GM18861 (cell line): ENCODE data around the gene GDA.

Source experiments
- ATAC-seq: cut with Tn5 transposase; IDR thresholded peaks from one replicate; pipeline ENCODE4 v1.9.1; 2021; ENCODE audit not compliant: unreplicated experiment

Gene GDA

GRCh38 chr9:72150127-72150526, 887 bp downstream of the GDA start:
- ATAC-seq = no peak

GRCh38 chr9:72150661-72151060, 1.4 kb downstream of the GDA start:
- ATAC-seq = no peak

GRCh38 chr9:72151104-72151503, 1.9 kb downstream of the GDA start:
- no peak for ATAC-seq

GRCh38 chr9:72154468-72155285, 5.4 kb downstream of the GDA start:
- ATAC-seq = peak; percentile 92

- ATAC-seq = no peak
Measured at GRCh38 chr9:72155301-72155700, 6.1 kb downstream of the GDA start.

GRCh38 chr9:72156586-72156985, 7.3 kb downstream of the GDA start:
- ATAC-seq = no peak

GRCh38 chr9:72158680-72159079, 9.4 kb downstream of the GDA start:
- ATAC-seq = no peak

- ATAC-seq = no peak
Measured at GRCh38 chr9:72160446-72161123, 11.3 kb downstream of the GDA start.

GRCh38 chr9:72165326-72165725, 16.1 kb downstream of the GDA start:
- ATAC-seq = no peak

- ATAC-seq = no peak
Measured at GRCh38 chr9:72165821-72166547, 16.7 kb downstream of the GDA start.

GRCh38 chr9:72168075-72168474, 18.8 kb downstream of the GDA start:
- ATAC-seq = no peak

- no peak for ATAC-seq
Measured at GRCh38 chr9:72169178-72169577, 19.9 kb downstream of the GDA start.

- no peak for ATAC-seq
Measured at GRCh38 chr9:72173080-72173479, 23.8 kb downstream of the GDA start.

- no peak for ATAC-seq
Measured at GRCh38 chr9:72185561-72185960, 36.3 kb downstream of the GDA start.

- ATAC-seq = no peak
Measured at GRCh38 chr9:72187121-72187695, 38.0 kb downstream of the GDA start.

- no peak for ATAC-seq
Measured at GRCh38 chr9:72188232-72188631, 39.0 kb downstream of the GDA start.

- ATAC-seq = peak; percentile 98
Measured at GRCh38 chr9:72193478-72193881, 44.2 kb downstream of the GDA start.

- no peak for ATAC-seq
Measured at GRCh38 chr9:72199238-72199637, 50.0 kb downstream of the GDA start.

GRCh38 chr9:72200452-72200851, 51.2 kb downstream of the GDA start:
- no peak for ATAC-seq

GRCh38 chr9:72202009-72202408, 52.8 kb downstream of the GDA start:
- ATAC-seq = no peak

GRCh38 chr9:72203205-72203803, 54.1 kb downstream of the GDA start:
- peak; percentile 46 for ATAC-seq
